Measurements from ENCODE around the gene SLC9A8. TPM values are rescaled to one million over a fixed set of nuclear protein-coding genes. Genes with fewer than 3 reads are reported as not detected.

SLC9A8 gene
- total and polyA plus RNA-seq, 2 donors (not counting 3 experiments of a cell fraction or from before 2014, with no cell fraction given): 5.1 to 14.4 TPM

DNA sequence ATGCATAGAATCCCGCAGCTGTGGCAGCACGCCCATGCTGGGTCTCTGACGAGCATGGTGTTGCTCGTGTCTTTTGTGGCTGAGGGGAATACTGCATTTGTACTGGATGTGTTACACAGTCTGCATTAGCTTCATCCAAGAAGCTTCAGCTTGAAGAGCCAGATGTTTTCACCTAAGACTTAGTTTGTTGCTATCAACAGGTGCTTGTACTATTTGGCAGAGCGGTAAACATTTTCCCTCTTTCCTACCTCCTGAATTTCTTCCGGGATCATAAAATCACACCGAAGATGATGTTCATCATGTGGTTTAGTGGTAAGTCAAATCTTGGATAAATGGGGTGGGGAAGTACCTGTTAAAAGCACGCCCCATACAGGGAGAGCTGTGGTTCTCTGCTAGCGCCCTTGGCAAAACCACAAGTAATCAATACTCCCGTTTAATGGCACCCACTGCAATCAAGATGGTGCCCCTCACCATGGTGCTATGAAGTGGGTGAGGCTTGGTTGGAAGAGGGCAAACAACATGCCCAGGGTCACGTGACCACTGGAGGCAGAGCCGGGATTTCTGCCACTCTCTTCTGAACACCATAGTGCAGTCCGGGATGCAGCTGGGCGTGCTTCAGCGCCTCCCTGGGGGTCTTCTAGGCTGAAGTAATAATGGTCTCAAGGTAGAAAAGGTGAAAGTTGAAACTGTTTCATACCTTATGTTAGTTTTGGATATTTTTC, 68.3 kb downstream of the SLC9A8 start:
- no TSS peak for BruUV-seq (replicated peaks)
- TF ChIP-seq, protein P1, sequence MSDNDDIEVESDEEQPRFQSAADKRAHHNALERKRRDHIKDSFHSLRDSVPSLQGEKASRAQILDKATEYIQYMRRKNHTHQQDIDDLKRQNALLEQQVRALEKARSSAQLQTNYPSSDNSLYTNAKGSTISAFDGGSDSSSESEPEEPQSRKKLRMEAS (IDR thresholded peaks at IDR 0.05; ENCODE audit: insufficient read depth, insufficient read length): no peak
- no peak for TF ChIP-seq GATA2 (IDR thresholded peaks at IDR 0.05; ENCODE audit: insufficient read depth, insufficient read length, low read depth, low read length)
- TF ChIP-seq POLR2AphosphoS5 (IDR thresholded peaks at IDR 0.05; ENCODE audit: insufficient read depth, low read depth, low read length): no peak
- no peak for TF ChIP-seq MYC (IDR thresholded peaks at IDR 0.05; ENCODE audit: low read depth, low read length)
- no peak for TF ChIP-seq POLR2A (IDR thresholded peaks at IDR 0.05; ENCODE audit: low read depth, low read length)
- TF ChIP-seq EZH2 (IDR thresholded peaks at IDR 0.05; ENCODE audit: borderline replicate concordance, low read depth, low read length, severe bottlenecking): no peak
- TF ChIP-seq FOS (IDR thresholded peaks at IDR 0.05; ENCODE audit: borderline replicate concordance, insufficient read depth, low read length): no peak
- TF ChIP-seq, protein P2, sequence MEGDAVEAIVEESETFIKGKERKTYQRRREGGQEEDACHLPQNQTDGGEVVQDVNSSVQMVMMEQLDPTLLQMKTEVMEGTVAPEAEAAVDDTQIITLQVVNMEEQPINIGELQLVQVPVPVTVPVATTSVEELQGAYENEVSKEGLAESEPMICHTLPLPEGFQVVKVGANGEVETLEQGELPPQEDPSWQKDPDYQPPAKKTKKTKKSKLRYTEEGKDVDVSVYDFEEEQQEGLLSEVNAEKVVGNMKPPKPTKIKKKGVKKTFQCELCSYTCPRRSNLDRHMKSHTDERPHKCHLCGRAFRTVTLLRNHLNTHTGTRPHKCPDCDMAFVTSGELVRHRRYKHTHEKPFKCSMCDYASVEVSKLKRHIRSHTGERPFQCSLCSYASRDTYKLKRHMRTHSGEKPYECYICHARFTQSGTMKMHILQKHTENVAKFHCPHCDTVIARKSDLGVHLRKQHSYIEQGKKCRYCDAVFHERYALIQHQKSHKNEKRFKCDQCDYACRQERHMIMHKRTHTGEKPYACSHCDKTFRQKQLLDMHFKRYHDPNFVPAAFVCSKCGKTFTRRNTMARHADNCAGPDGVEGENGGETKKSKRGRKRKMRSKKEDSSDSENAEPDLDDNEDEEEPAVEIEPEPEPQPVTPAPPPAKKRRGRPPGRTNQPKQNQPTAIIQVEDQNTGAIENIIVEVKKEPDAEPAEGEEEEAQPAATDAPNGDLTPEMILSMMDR (IDR thresholded peaks at IDR 0.05; ENCODE audit: extremely low read depth in 1 of 2, insufficient read depth in 1 of 2, low read depth in 1 of 2, low read length in 2 of 2): no peak
- TF ChIP-seq JUN (IDR thresholded peaks at IDR 0.05; ENCODE audit: borderline replicate concordance, insufficient read depth, insufficient read length, low read depth): no peak
- no peak for DNase-seq (ENCODE audit: low read depth, low spot score)
- ChIA-PET POLR2A (no interaction called here), CTCF (interaction anchor here (0.6 to 1.4 kb wide), 4 partner anchors 8 to 123 kb away, joined by 3 to 5 read pairs (median 3); no protein-coding TSS in a partner anchor)
- H3K4me3 ChIP-seq (replicated peaks in 1 of 3; ENCODE audit: insufficient read depth in 1 of 3, low read depth in 1 of 3, low read length in 3 of 3): no peak overlapping the region
- H3K9me3 ChIP-seq (replicated peaks; ENCODE audit: control insufficient read depth, insufficient read depth, low read length): no peaks in the 10 kb centered on the region
- intact Hi-C loops (cut with micrococcal nuclease): no loop called here
- no peak overlapping the region for H3K27ac ChIP-seq (ENCODE audit: insufficient read depth, low read depth, low read length)
- H3K79me2 ChIP-seq (ENCODE audit: control insufficient read depth, insufficient read depth, low read length): no peaks in the 10 kb centered on the region
- H4K20me1 ChIP-seq (replicated peaks; ENCODE audit: control insufficient read depth, extremely low read depth, insufficient read depth, low read length): no peaks in the 10 kb centered on the region
- no peak for FAIRE-seq
- H3K36me3 ChIP-seq (ENCODE audit: control insufficient read depth in 2 of 2, extremely low read depth in 1 of 2, insufficient read depth in 2 of 2, low read length in 2 of 2): peaks cover 0 to 17% of the 10 kb centered on the region in 2 experiments
- no peaks in the 10 kb centered on the region for H3K9me1 ChIP-seq (replicated peaks; ENCODE audit: control insufficient read depth, extremely low read depth, insufficient read depth, low read length)
- no peaks in the 10 kb centered on the region for H3K27me3 ChIP-seq (ENCODE audit: control insufficient read depth in 2 of 2, insufficient read depth in 2 of 2, low read length in 2 of 2)
- no peak overlapping the region for H3K4me2 ChIP-seq (ENCODE audit: insufficient read depth, low read length)
- no peaks in the 10 kb centered on the region for H3K4me1 ChIP-seq (ENCODE audit: control insufficient read depth, extremely low read depth, insufficient read depth, low read length)
- no peak overlapping the region for H2AFZ ChIP-seq (ENCODE audit: low read depth, low read length)
- dilution Hi-C loops (cut with MboI; ENCODE audit: extremely low pct_ligation_motif_present, low sequenced_read_pairs): no loop called here
- H3K9ac ChIP-seq (replicated peaks; ENCODE audit: extremely low read depth, insufficient read depth, low read length): no peak overlapping the region

All from endothelial cell of umbilical vein (primary cell).